ENCODE results near the gene SMPX. TPM values are rescaled to one million over a fixed set of nuclear protein-coding genes. Genes with fewer than 3 reads are reported as not detected.

Gene SMPX
- polyA plus RNA-seq, 1 donor (not counting 4 experiments of a cell fraction or from before 2014, with no cell fraction given) = not detected

GRCh38 chrX:21781525-21781924 lies 23.6 kb upstream of the SMPX start:
- Histone ChIP-seq H3K9me1 (ENCODE audit: control insufficient read depth, extremely low read depth, insufficient read depth, low read length) (no peaks in the 10 kb centered on the region), H3K4me3 (ENCODE audit: control insufficient read depth in 2 of 3, extremely low read depth in 1 of 3, insufficient read depth in 2 of 3, low read depth in 1 of 3, low read length in 3 of 3) (no peak overlapping the region), H3K27ac (ENCODE audit: control insufficient read depth, insufficient read depth, low read length) (no peak overlapping the region), H3K36me3 (ENCODE audit: control insufficient read depth in 2 of 2, extremely low read depth in 1 of 2, insufficient read depth in 2 of 2, low read length in 2 of 2) (no peaks in the 10 kb centered on the region), H3K4me2 (ENCODE audit: control insufficient read depth, extremely low read depth, insufficient read depth, low read depth, low read length) (no peak overlapping the region), H2AFZ (ENCODE audit: control insufficient read depth, low read length) (no peak overlapping the region), H4K20me1 (ENCODE audit: control insufficient read depth, extremely low read depth, insufficient read depth, low read length) (no peaks in the 10 kb centered on the region), H3K27me3 (ENCODE audit: control insufficient read depth, extremely low read depth, insufficient read depth, low read length) (no peaks in the 10 kb centered on the region), H3K9ac (ENCODE audit: control insufficient read depth, extremely low read depth, insufficient read depth, low read length) (no peak overlapping the region), H3K9me3 (ENCODE audit: control insufficient read depth, low read depth, low read length) (no peaks in the 10 kb centered on the region), H3K4me1 (ENCODE audit: control insufficient read depth, extremely low read depth, insufficient read depth, low read length) (no peaks in the 10 kb centered on the region), H3K79me2 (ENCODE audit: control insufficient read depth, insufficient read depth, low read length) (no peaks in the 10 kb centered on the region)
- no peak for FAIRE-seq
- TF ChIP-seq CTCF (optimal IDR thresholded peaks at IDR 0.05 in 1 of 3, IDR thresholded peaks at IDR 0.05 in 1 of 3, conservative IDR thresholded peaks at IDR 0.05 in 1 of 3; ENCODE audit: extremely low read depth in 1 of 3, insufficient read depth in 2 of 3, low read length in 3 of 3) (no peak), EZH2 (IDR thresholded peaks at IDR 0.05; ENCODE audit: low read length) (no peak)
- dilution Hi-C loops (cut with MboI; ENCODE audit: extremely low pct_ligation_motif_present, low sequenced_read_pairs) = no loop called here
- DNase-seq (ENCODE audit: low read depth, low spot score) = no peak

GRCh38 chrX:21779095-21779494 lies 21.2 kb upstream of the SMPX start:
- no peak overlapping the region for H2AFZ ChIP-seq (ENCODE audit: control insufficient read depth, low read length)
- H3K79me2 ChIP-seq (ENCODE audit: control insufficient read depth, insufficient read depth, low read length) = no peaks in the 10 kb centered on the region
- no peaks in the 10 kb centered on the region for H3K27me3 ChIP-seq (ENCODE audit: control insufficient read depth, extremely low read depth, insufficient read depth, low read length)
- H3K4me1 ChIP-seq (ENCODE audit: control insufficient read depth, extremely low read depth, insufficient read depth, low read length) = no peaks in the 10 kb centered on the region
- no peaks in the 10 kb centered on the region for H3K9me3 ChIP-seq (ENCODE audit: control insufficient read depth, low read depth, low read length)
- DNase-seq (ENCODE audit: low read depth, low spot score) (no peak), FAIRE-seq (no peak)
- dilution Hi-C loops (cut with MboI; ENCODE audit: extremely low pct_ligation_motif_present, low sequenced_read_pairs) = no loop called here
- no peak overlapping the region for H3K4me2 ChIP-seq (ENCODE audit: control insufficient read depth, extremely low read depth, insufficient read depth, low read depth, low read length)
- H3K4me3 ChIP-seq (ENCODE audit: control insufficient read depth in 2 of 3, extremely low read depth in 1 of 3, insufficient read depth in 2 of 3, low read depth in 1 of 3, low read length in 3 of 3) = no peak overlapping the region
- no peaks in the 10 kb centered on the region for H3K36me3 ChIP-seq (ENCODE audit: control insufficient read depth in 2 of 2, extremely low read depth in 1 of 2, insufficient read depth in 2 of 2, low read length in 2 of 2)
- H3K9ac ChIP-seq (ENCODE audit: control insufficient read depth, extremely low read depth, insufficient read depth, low read length) = no peak overlapping the region
- TF ChIP-seq CTCF (optimal IDR thresholded peaks at IDR 0.05 in 1 of 3, IDR thresholded peaks at IDR 0.05 in 1 of 3, conservative IDR thresholded peaks at IDR 0.05 in 1 of 3; ENCODE audit: extremely low read depth in 1 of 3, insufficient read depth in 2 of 3, low read length in 3 of 3) (no peak), EZH2 (IDR thresholded peaks at IDR 0.05; ENCODE audit: low read length) (no peak)
- H4K20me1 ChIP-seq (ENCODE audit: control insufficient read depth, extremely low read depth, insufficient read depth, low read length) = no peaks in the 10 kb centered on the region
- H3K27ac ChIP-seq (ENCODE audit: control insufficient read depth, insufficient read depth, low read length) = no peak overlapping the region
- no peaks in the 10 kb centered on the region for H3K9me1 ChIP-seq (ENCODE audit: control insufficient read depth, extremely low read depth, insufficient read depth, low read length)
